NCI-H146 (cell line): ENCODE results near the gene TOGARAM1.
A peak's percentile ranks its signal among the peaks of the same experiment; 100 is the strongest.

Source experiments
- DNase-seq: peaks from one replicate; lab custom pipeline; 2025; lab: John Stamatoyannopoulos, UW

TOGARAM1 gene

GRCh38 chr14:44961554-44962333 lies at the start of gene TOGARAM1, which contains the start of gene KLHL28:
TSS of gene TOGARAM1 (plus strand) at chr14:44962190. CDS start at chr14:44962422, 232 bp downstream.
TSS of gene KLHL28 (minus strand) at chr14:44961947. CDS start at chr14:44945928, 16,019 bp downstream.
- DNase-seq: peak; percentile 99

GRCh38 chr14:44914849-44915248 lies 47.1 kb upstream of the TOGARAM1 start:
- no peak for DNase-seq

DNA sequence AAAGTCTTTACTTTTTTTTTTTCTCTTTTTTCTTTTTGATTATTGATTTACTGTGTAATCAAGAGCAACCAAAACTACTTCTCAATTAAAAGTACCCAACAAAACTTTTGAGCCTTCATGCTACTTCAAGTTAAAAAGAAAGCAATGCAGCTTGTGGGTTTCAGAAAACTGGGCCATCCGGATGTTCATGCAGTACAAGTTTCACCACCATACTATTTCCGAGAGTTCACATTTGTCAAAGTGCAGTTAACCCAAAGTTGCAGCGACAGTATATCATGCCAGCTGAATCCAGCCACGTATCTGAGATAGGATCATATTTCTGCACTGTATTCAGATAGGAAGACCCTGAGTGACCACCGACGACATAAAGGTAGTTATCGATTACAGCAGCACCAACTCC lies 33.2 kb upstream of the TOGARAM1 start:
- DNase-seq: no peak

GRCh38 chr14:44935155-44935554 lies 26.8 kb upstream of the TOGARAM1 start:
- DNase-seq: no peak

DNA sequence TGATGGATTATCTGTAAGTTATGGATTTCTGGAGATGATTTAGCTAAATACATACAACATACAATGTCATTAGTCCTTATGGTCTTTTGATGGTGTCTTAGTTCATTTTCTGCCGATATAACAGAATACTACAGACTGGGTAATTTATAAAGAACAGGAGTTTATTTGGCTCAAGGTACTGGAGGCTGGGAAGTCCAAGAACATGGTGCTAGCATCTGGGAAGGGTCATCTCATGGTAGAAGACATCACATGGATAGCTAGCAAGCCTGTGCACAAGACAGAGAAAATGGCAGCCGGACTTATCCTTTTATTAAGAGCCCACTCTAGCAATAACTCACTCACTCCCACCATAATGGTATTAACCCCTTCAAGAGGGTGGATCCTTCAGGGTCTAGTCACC lies 24.4 kb upstream of the TOGARAM1 start:
- DNase-seq: no peak

- DNase-seq: no peak
Measured at GRCh38 chr14:44940211-44940610, 21.8 kb upstream of the TOGARAM1 start.

GRCh38 chr14:44940944-44941343 lies 21.0 kb upstream of the TOGARAM1 start:
- no peak for DNase-seq

GRCh38 chr14:44941591-44941990 lies 20.4 kb upstream of the TOGARAM1 start:
- DNase-seq: no peak

GRCh38 chr14:44942436-44942835 lies 19.6 kb upstream of the TOGARAM1 start:
- DNase-seq: no peak

GRCh38 chr14:44944107-44944506 lies 17.9 kb upstream of the TOGARAM1 start:
- DNase-seq: no peak

DNA sequence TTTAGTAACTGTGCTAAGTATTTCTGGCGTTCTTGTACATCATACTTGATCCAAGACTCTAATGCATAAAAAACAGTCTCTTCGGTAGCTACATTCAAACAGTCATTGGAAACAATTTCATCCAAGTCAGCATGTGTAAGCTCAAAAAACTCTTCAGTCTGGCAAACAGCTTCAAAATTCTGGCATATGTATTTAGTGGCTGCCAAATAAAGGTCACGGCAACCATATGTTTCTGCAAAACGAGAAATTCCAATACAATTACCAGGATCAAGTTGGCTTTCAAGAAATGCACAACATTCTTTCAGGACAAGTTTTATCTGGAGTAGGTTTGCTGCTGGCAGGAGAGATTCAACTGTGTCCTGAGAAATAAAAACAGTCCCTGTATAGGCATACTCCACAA lies 16.7 kb upstream of the TOGARAM1 start:
- no peak for DNase-seq

- no peak for DNase-seq
Measured at GRCh38 chr14:44951051-44951450, 10.9 kb upstream of the TOGARAM1 start.

DNA sequence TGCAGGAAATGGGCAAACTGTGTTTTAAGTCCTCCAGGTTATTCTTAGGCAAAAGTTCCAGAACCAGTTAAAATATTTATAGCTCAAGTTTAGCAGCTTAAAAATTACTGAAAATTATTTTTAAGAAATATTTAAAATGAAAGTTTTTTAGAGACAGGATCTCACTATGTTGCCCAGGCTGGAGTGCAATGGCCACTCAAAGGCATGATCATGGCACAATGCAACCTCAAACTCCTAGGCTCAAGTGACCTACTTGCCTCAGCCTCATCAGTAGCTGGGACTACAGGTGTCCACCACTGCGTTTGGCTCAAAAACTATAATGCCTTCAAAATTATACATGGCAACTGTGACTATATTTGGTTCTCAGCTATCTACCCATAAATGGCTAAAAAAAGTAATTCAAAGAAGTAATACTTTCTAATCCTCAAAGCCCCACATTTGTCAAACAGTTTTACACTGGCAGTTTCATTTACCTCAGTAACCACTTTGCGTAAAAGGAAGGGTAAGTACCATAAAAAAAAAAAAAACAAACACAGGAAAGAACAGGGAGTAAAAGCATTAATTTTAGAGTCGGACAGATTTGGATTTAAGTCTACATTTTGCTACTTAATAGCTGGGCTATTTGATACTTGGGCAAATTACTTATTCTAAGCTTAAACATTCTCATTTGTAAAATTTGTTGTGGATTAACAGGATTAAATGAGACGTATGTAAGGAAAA lies 9.4 kb upstream of the TOGARAM1 start:
- DNase-seq: no peak

- no peak for DNase-seq
Measured at GRCh38 chr14:44954750-44955149, 7.2 kb upstream of the TOGARAM1 start.

- DNase-seq: no peak
Measured at GRCh38 chr14:44955528-44955927, 6.5 kb upstream of the TOGARAM1 start.

- no peak for DNase-seq
Measured at GRCh38 chr14:44956866-44957265, 5.1 kb upstream of the TOGARAM1 start.

DNA sequence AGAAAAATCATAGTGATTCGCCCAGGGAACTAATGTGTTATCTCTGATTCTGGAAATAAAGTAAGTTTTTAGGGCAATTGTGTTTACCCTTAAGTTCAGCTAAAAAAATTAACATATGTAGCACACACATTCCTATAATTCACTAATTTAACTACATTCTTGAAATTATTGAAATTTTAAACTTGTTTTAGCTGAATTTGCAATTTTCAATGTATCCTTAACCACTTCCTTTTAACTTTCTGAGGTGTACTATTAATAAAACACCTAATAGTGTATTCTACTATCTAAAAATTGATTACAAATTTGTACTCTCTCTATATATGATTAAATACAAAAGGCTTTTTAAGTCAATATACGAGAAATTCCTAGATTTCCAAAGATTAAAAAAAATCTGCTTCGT lies 2.5 kb upstream of the TOGARAM1 start:
- DNase-seq: no peak

GRCh38 chr14:44960146-44960545 lies 1.8 kb upstream of the TOGARAM1 start:
- no peak for DNase-seq

GRCh38 chr14:44960646-44961045 lies 1.3 kb upstream of the TOGARAM1 start:
- no peak for DNase-seq

DNA sequence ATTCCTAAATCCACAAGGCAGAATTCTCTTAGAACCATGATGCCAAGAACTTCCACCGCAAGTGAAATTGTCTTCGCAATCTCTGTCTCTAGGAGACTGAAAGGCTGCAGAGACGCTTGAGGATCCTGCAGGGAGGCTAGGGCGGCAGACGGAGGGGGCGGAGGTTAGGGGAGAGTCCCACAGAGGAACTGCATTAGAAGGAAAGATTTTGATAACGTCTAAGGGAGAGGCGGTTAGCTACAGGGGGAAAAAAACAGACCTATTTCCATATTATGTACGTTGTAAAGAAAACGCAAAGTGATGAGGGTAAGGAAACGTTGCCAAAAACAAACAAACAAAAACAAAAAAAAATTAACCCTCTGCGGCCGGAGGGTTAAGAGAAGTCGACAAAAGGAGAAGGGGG lies 838 bp upstream of the TOGARAM1 start:
- DNase-seq: peak; percentile 43

DNA sequence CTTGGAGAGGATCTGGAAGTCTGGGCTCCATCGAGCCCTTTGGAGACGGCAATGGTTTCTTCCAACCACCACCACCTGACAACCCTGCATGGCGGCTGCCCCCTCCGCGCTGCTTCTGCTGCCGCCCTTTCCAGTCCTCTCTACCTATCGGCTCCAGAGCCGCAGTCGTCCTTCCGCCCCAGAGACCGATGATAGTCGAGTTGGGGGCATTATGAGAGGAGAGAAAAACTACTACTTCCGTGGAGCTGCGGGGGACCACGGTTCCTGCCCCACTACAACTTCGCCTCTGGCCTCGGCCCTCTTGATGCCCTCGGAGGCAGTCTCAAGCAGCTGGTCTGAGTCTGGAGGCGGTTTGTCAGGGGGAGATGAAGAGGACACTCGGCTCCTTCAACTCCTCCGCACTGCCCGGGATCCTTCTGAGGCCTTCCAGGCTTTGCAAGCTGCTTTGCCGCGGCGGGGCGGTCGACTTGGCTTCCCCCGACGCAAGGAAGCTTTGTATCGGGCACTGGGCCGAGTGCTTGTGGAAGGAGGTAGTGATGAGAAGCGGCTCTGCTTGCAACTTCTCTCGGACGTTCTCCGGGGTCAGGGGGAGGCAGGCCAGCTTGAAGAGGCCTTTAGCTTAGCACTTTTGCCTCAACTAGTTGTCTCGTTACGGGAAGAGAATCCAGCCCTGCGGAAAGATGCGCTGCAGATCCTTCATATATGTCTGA lies 499 bp downstream of the TOGARAM1 start:
- DNase-seq: peak; percentile 88

DNA sequence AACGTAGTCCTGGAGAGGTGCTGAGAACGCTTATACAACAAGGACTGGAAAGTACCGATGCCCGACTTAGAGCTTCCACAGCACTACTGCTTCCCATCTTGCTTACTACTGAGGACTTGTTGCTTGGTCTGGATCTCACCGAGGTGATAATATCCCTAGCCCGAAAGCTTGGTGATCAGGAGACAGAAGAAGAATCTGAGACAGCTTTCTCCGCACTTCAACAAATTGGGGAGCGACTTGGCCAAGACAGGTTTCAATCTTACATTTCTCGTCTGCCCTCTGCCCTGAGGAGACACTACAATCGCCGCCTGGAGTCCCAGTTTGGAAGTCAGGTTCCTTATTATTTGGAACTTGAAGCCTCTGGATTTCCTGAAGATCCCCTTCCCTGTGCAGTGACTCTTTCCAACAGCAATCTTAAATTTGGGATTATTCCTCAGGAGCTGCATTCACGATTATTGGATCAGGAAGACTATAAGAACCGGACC lies 1.1 kb downstream of the TOGARAM1 start:
- DNase-seq: no peak
